ENCODE measurements around the gene AAMDC.
"Not testable (repeated sequence)": the region's sequence is repeated elsewhere in the genome, so short reads cannot be mapped to it uniquely, and the experiment has no call there.

The AAMDC gene

DNA sequence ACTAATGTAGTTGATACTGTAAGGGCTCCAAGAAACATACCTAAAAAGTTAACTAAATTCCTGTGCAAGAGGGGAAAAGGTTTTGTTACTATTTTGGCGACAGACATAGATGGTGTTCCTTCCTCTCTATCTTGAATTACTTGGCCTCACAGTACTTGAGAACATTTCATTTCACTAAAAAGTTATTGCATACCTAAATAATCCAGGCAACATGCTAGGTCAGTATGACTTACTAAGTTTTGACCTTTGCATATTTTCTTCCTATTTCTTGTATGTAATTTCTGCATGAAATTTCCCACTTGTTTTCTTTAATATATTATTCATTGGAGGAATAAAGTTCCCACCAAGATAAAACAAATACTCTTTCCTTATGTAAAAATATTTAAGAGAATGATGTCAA lies 74.0 kb downstream of the AAMDC start:
- H3K27ac ChIP-seq (ENCODE audit: low read depth, low read length); H3K4me2 ChIP-seq (ENCODE audit: low read length); H4K20me1 ChIP-seq (ENCODE audit: control insufficient read depth, insufficient read depth, low read depth, low read length); H3K4me1 ChIP-seq (ENCODE audit: control insufficient read depth, low read length); H3F3A ChIP-seq (ENCODE audit: control insufficient read depth, insufficient read depth); H3K79me2 ChIP-seq (ENCODE audit: control insufficient read depth, low read length); H3K36me3 ChIP-seq (ENCODE audit: control insufficient read depth, low read length); H3K27me3 ChIP-seq (ENCODE audit: control insufficient read depth, low read length); H3K4me3 ChIP-seq (ENCODE audit: low read length); H3K9me3 ChIP-seq (ENCODE audit: control insufficient read depth, insufficient read depth, low read length); H3K9me2 ChIP-seq (replicated peaks; ENCODE audit: control insufficient read depth, low read length): not testable (repeated sequence)

DNA sequence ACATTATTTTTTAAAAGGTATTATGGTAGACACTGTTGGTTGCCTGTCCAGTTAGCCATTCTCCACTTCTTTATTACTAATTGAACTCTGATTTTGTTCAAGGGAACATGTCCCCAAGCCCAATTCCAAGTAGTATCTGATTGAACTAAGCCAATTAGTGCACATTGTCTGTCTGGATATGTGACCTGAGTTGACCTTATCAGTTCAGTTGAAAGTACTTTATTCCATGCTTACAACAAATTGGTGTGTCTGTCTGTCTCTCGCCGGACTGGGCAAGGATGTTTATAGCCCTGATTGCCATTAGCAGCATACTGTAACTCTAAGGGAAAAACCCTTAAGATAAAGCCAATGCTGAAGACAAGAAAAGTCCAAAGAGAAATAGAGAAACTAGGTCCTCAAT lies 87.9 kb downstream of the AAMDC start:
- Histone ChIP-seq H3K9me3 (ENCODE audit: control insufficient read depth, insufficient read depth, low read length) (no peaks in the 10 kb centered on the region), H3K79me2 (ENCODE audit: control insufficient read depth, low read length) (no peaks in the 10 kb centered on the region), H4K20me1 (ENCODE audit: control insufficient read depth, insufficient read depth, low read depth, low read length) (no peaks in the 10 kb centered on the region), H3K27me3 (ENCODE audit: control insufficient read depth, low read length) (no peaks in the 10 kb centered on the region), H3K9me2 (replicated peaks; ENCODE audit: control insufficient read depth, low read length) (no peaks in the 10 kb centered on the region), H3K27ac (ENCODE audit: low read depth, low read length) (no peak overlapping the region), H3F3A (ENCODE audit: control insufficient read depth, insufficient read depth) (no peaks in the 10 kb centered on the region), H3K4me1 (ENCODE audit: control insufficient read depth, low read length) (no peaks in the 10 kb centered on the region), H3K4me3 (ENCODE audit: low read length) (no peak overlapping the region), H3K36me3 (ENCODE audit: control insufficient read depth, low read length) (peaks cover 11% of the 10 kb centered on the region), H3K4me2 (ENCODE audit: low read length) (no peak overlapping the region)
- TF ChIP-seq, protein P1, sequence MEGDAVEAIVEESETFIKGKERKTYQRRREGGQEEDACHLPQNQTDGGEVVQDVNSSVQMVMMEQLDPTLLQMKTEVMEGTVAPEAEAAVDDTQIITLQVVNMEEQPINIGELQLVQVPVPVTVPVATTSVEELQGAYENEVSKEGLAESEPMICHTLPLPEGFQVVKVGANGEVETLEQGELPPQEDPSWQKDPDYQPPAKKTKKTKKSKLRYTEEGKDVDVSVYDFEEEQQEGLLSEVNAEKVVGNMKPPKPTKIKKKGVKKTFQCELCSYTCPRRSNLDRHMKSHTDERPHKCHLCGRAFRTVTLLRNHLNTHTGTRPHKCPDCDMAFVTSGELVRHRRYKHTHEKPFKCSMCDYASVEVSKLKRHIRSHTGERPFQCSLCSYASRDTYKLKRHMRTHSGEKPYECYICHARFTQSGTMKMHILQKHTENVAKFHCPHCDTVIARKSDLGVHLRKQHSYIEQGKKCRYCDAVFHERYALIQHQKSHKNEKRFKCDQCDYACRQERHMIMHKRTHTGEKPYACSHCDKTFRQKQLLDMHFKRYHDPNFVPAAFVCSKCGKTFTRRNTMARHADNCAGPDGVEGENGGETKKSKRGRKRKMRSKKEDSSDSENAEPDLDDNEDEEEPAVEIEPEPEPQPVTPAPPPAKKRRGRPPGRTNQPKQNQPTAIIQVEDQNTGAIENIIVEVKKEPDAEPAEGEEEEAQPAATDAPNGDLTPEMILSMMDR (IDR thresholded peaks at IDR 0.05; ENCODE audit: low read depth, low read length, poor library complexity, severe bottlenecking), result no peak
- TF ChIP-seq EZH2phosphoT487 (IDR thresholded peaks at IDR 0.05; ENCODE audit: borderline replicate concordance, low read length), result no peak

DNA sequence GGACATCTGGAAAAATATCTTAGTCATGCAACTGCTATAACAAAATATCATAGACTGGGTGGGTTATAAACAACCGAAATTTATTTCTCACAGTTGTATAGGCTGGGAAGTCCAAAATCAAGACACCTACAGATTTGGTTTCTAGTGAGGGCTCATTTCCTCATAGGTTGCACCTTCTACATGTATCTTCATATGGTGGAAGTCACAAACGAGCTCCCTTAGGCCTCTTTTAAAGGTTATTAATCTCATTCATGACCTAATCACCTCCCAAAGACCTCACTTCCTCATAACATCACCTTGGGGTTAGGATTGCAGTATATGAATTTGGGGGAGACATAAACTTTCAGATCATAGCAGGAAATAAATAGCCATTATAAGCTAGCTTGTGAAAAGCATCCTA lies 88.3 kb downstream of the AAMDC start:
- H3K27ac ChIP-seq (ENCODE audit: low read depth, low read length), result no peak overlapping the region
- no peaks in the 10 kb centered on the region for H3K27me3 ChIP-seq (ENCODE audit: control insufficient read depth, low read length)
- TF ChIP-seq, protein P1 (IDR thresholded peaks at IDR 0.05; ENCODE audit: low read depth, low read length, poor library complexity, severe bottlenecking), result no peak
- TF ChIP-seq EZH2phosphoT487 (IDR thresholded peaks at IDR 0.05; ENCODE audit: borderline replicate concordance, low read length), result no peak
- no peak overlapping the region for H3K4me3 ChIP-seq (ENCODE audit: low read length)
- H3K79me2 ChIP-seq (ENCODE audit: control insufficient read depth, low read length), result no peaks in the 10 kb centered on the region
- no peaks in the 10 kb centered on the region for H3F3A ChIP-seq (ENCODE audit: control insufficient read depth, insufficient read depth)
- peaks cover 11% of the 10 kb centered on the region for H3K36me3 ChIP-seq (ENCODE audit: control insufficient read depth, low read length)
- no peaks in the 10 kb centered on the region for H3K9me3 ChIP-seq (ENCODE audit: control insufficient read depth, insufficient read depth, low read length)
- no peaks in the 10 kb centered on the region for H3K4me1 ChIP-seq (ENCODE audit: control insufficient read depth, low read length)
- no peaks in the 10 kb centered on the region for H3K9me2 ChIP-seq (replicated peaks; ENCODE audit: control insufficient read depth, low read length)
- no peaks in the 10 kb centered on the region for H4K20me1 ChIP-seq (ENCODE audit: control insufficient read depth, insufficient read depth, low read depth, low read length)
- H3K4me2 ChIP-seq (ENCODE audit: low read length), result no peak overlapping the region

DNA sequence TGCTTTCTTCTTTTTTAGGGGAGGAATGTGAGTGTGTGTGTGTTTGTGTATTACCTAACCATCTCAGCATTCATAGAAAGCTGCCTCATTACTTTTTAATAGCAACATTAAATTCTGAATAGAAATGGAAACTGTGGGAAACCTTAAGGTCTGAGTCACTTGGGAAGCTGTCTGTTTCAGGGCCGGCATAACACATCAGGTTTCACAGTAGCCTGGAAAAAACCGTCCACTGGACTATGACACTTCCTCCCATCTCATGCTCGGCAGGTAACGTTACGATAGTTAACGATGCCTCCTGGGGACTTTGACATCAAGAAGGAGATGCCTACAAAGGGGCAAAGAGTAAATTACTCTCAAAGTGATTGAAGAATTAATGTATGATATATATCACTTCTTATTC lies 89.9 kb downstream of the AAMDC start:
- peaks cover 11% of the 10 kb centered on the region for H3K36me3 ChIP-seq (ENCODE audit: control insufficient read depth, low read length)
- H3K27me3 ChIP-seq (ENCODE audit: control insufficient read depth, low read length); H3K79me2 ChIP-seq (ENCODE audit: control insufficient read depth, low read length); H3K27ac ChIP-seq (ENCODE audit: low read depth, low read length); H3K4me2 ChIP-seq (ENCODE audit: low read length); H3F3A ChIP-seq (ENCODE audit: control insufficient read depth, insufficient read depth); H3K4me1 ChIP-seq (ENCODE audit: control insufficient read depth, low read length); H3K9me2 ChIP-seq (replicated peaks; ENCODE audit: control insufficient read depth, low read length); H4K20me1 ChIP-seq (ENCODE audit: control insufficient read depth, insufficient read depth, low read depth, low read length); H3K9me3 ChIP-seq (ENCODE audit: control insufficient read depth, insufficient read depth, low read length); H3K4me3 ChIP-seq (ENCODE audit: low read length): not testable (repeated sequence)

DNA sequence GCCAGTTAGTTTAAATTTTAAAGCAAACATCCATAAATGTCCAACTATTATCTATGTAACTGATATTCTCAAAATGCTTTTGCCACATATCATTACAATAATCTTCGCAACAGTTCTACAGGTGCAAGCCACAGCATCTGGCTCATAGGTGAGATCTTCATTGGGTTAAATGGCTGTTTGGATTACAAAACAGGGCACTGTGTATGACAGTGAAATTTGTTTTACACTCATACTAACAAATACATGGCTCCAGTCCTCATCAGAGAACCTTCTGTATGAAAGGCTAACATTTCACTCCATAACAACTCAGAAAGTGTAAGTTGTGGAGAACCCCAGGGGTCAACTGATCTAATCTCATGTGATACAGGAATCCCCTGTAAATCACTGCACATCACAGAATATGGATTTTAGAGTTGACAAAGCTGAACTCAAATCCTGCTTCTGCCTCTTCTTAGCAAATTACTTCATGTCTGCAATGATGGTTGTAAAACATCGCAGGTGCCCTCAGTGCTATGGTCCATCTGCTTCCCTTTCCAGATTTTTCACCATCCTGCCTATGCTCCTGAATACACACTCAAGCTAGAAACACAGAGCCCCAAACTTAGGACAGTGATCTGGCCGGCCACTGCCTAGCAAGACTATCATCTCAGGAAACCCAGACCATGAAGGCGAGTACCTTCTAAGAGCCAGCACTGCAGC lies 92.8 kb downstream of the AAMDC start:
- H3F3A ChIP-seq (ENCODE audit: control insufficient read depth, insufficient read depth); H3K79me2 ChIP-seq (ENCODE audit: control insufficient read depth, low read length); H3K9me2 ChIP-seq (replicated peaks; ENCODE audit: control insufficient read depth, low read length); H3K4me2 ChIP-seq (ENCODE audit: low read length); H4K20me1 ChIP-seq (ENCODE audit: control insufficient read depth, insufficient read depth, low read depth, low read length); H3K4me1 ChIP-seq (ENCODE audit: control insufficient read depth, low read length); H3K4me3 ChIP-seq (ENCODE audit: low read length); H3K27me3 ChIP-seq (ENCODE audit: control insufficient read depth, low read length); H3K36me3 ChIP-seq (ENCODE audit: control insufficient read depth, low read length); H3K27ac ChIP-seq (ENCODE audit: low read depth, low read length); H3K9me3 ChIP-seq (ENCODE audit: control insufficient read depth, insufficient read depth, low read length): not testable (repeated sequence)

DNA sequence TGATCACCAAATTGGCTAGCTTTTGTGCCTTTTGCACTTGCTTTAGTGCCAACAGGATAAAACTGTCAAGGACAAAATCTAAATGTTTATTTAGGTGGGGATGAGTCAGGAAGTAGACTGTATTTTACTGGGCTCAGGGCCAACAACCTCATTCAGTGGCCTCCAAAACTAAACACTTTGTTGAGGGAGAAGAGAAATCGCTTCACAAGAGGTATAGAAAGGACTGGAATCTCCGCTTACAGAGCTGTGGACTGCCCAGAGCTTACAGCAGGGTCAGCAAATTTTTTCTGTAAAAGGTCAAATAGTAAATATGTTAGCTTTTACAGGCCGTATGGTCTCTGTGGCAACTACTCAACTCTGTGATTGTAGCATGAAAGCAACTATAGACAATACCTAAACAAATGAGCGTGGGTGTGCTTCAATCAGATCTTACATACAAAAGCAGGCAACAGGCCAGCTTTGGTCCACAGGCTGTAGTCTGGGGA lies 93.4 kb downstream of the AAMDC start:
- H3K9me2 ChIP-seq (replicated peaks; ENCODE audit: control insufficient read depth, low read length); H4K20me1 ChIP-seq (ENCODE audit: control insufficient read depth, insufficient read depth, low read depth, low read length); H3K27me3 ChIP-seq (ENCODE audit: control insufficient read depth, low read length); H3K79me2 ChIP-seq (ENCODE audit: control insufficient read depth, low read length); H3K36me3 ChIP-seq (ENCODE audit: control insufficient read depth, low read length); H3K4me1 ChIP-seq (ENCODE audit: control insufficient read depth, low read length); H3K27ac ChIP-seq (ENCODE audit: low read depth, low read length); H3K9me3 ChIP-seq (ENCODE audit: control insufficient read depth, insufficient read depth, low read length); H3K4me3 ChIP-seq (ENCODE audit: low read length); H3K4me2 ChIP-seq (ENCODE audit: low read length); H3F3A ChIP-seq (ENCODE audit: control insufficient read depth, insufficient read depth): not testable (repeated sequence)

All from DOHH2 (cell line).